ENCODE measurements around the gene ZNF45. TPM values are rescaled to one million over a fixed set of nuclear protein-coding genes. Genes with fewer than 3 reads are reported as not detected.

Gene ZNF45
- total RNA-seq, 1 experiment from 2014 or later = 19.8 TPM

- Mint-ChIP-seq H3K4me3 (no peak overlapping the region), H3K36me3 (ENCODE audit: insufficient read depth in 1 of 3, low read depth in 3 of 3) (peaks cover 17 to 41% (median 36%) of the 10 kb centered on the region in 3 experiments), H3K27me3 (ENCODE audit: low read depth) (no peaks in the 10 kb centered on the region), H3K4me1 (peaks cover 0 to 4% of the 10 kb centered on the region in 2 experiments; a peak in 1 of 4 replicates), H3K9me3 (peaks cover 46 to 75% of the 10 kb centered on the region in 2 experiments), H3K27ac (no peak overlapping the region)
- no peak overlapping the region for H4K8ac ChIP-seq (replicated peaks; ENCODE audit: insufficient read length, low read depth, low read length)
- H3K9me3 ChIP-seq (ENCODE audit: control insufficient read depth, low read depth, low read length) = no peaks in the 10 kb centered on the region
- TF ChIP-seq CTCF (conservative IDR thresholded peaks at IDR 0.05) = no peak
- no peak overlapping the region for H2AFZ ChIP-seq (ENCODE audit: low read length)
- H2BK20ac ChIP-seq (ENCODE audit: low read depth, low read length, poor library complexity, severe bottlenecking) = no peak overlapping the region
- no peaks in the 10 kb centered on the region for H3K27me3 ChIP-seq (ENCODE audit: insufficient read depth, low read length)
- H3K4me2 ChIP-seq (ENCODE audit: insufficient read depth, insufficient read length, low read length) = no peak overlapping the region
- WGBS (ENCODE audit: extremely low coverage, insufficient read length, low lambda C conversion rate) = no CpG with 5 or more reads among the region's 2 CpGs
- no peaks in the 10 kb centered on the region for H3K79me2 ChIP-seq (ENCODE audit: insufficient read depth, low read length)
- no peak overlapping the region for H3K9ac ChIP-seq (ENCODE audit: extremely low read depth, insufficient read length, low read length)
- no peak overlapping the region for H4K91ac ChIP-seq (ENCODE audit: insufficient read length, low read depth, low read length)
- H3K4me1 ChIP-seq (ENCODE audit: insufficient read depth, low read length) = no peaks in the 10 kb centered on the region
- H3K23me2 ChIP-seq (ENCODE audit: insufficient read length, low read depth, low read length, poor library complexity, severe bottlenecking) = no peaks in the 10 kb centered on the region
- H3K18ac ChIP-seq (ENCODE audit: insufficient read length, low read depth, low read length) = no peak overlapping the region
- no peak overlapping the region for H2BK15ac ChIP-seq (ENCODE audit: low read depth, low read length)
- H4K20me1 ChIP-seq (ENCODE audit: control insufficient read depth, insufficient read depth, insufficient read length) = no peaks in the 10 kb centered on the region
- DNase-seq = no peak
- no peak overlapping the region for H2BK120ac ChIP-seq (ENCODE audit: low read depth, low read length, poor library complexity, severe bottlenecking)
- no peak overlapping the region for H3K4ac ChIP-seq (ENCODE audit: low read depth, low read length)
- no peak overlapping the region for H4K5ac ChIP-seq (ENCODE audit: insufficient read length, low read depth, low read length)
- H3K23ac ChIP-seq (ENCODE audit: insufficient read length, low read depth, low read length) = no peak overlapping the region
- H3T11ph ChIP-seq (ENCODE audit: low read length) = no peak overlapping the region
- no peak overlapping the region for H3K27ac ChIP-seq (ENCODE audit: insufficient read length, low read depth, low read length)
- no peak overlapping the region for H3K14ac ChIP-seq (ENCODE audit: insufficient read depth, low read length)
- H3K79me1 ChIP-seq (ENCODE audit: insufficient read depth, low read depth, low read length, poor library complexity, severe bottlenecking) = no peaks in the 10 kb centered on the region
- no peak overlapping the region for H3K56ac ChIP-seq (ENCODE audit: insufficient read length, low read depth, low read length)
- H2AK5ac ChIP-seq (ENCODE audit: insufficient read length, low read length) = no peak overlapping the region
- H2BK5ac ChIP-seq (ENCODE audit: insufficient read length, low read length) = no peak overlapping the region
- no peak overlapping the region for H2BK12ac ChIP-seq (ENCODE audit: insufficient read length, low read depth, low read length)
These were observed 39.3 kb downstream of the ZNF45 start for GRCh38 chr19:43895727-43896308.

Data from H9 (cell line).